IMR-90 (cell line): ENCODE results near the gene SHISA8.

Source experiments
- CEBPB ChIP-seq: IDR thresholded peaks from 2 replicates; pipeline ENCODE4 v1.6.1; 2012; ENCODE audit warnings: low read depth, low read length, improper control_type of control experiment
- CHD1 ChIP-seq: IDR thresholded peaks from 2 replicates; pipeline ENCODE4 v1.6.1; 2012; ENCODE audit warnings: low read depth, low read length, improper control_type of control experiment
- CTCF ChIP-seq: conservative IDR thresholded peaks from 2 replicates; pipeline ENCODE4 v1.5.1; 2012; ENCODE audit warnings: mild to moderate bottlenecking, low read depth, low read length, improper control_type of control experiment
- ELK1 ChIP-seq: fragments of 150-350 bp; IDR thresholded peaks from 2 replicates; pipeline ENCODE4 v1.6.1; 2016; ENCODE audit warnings: low read depth, mild to moderate bottlenecking, low read length, moderate library complexity, borderline replicate concordance
- MAFK ChIP-seq: IDR thresholded peaks from 2 replicates; pipeline ENCODE4 v1.6.1; 2012; ENCODE audit warnings: low read depth, low read length, improper control_type of control experiment
- MAZ ChIP-seq: IDR thresholded peaks from 2 replicates; pipeline ENCODE4 v1.6.1; 2012; ENCODE audit warnings: low read depth, mild to moderate bottlenecking, low read length, improper control_type of control experiment, moderate library complexity, borderline replicate concordance
- POLR2A ChIP-seq: IDR thresholded peaks from 2 replicates; pipeline ENCODE4 v1.6.1; 2012; ENCODE audit warnings: mild to moderate bottlenecking, low read depth, low read length
- RAD21 ChIP-seq: IDR thresholded peaks from 2 replicates; pipeline ENCODE4 v1.6.1; 2012; ENCODE audit warnings: low read length, improper control_type of control experiment
- RFX5 ChIP-seq: IDR thresholded peaks from 2 replicates; pipeline ENCODE4 v1.8.0; 2012; ENCODE audit warnings: low read depth, mild to moderate bottlenecking, low read length, moderate library complexity
- USF2 ChIP-seq: fragments of 150-350 bp; IDR thresholded peaks from 2 replicates; pipeline ENCODE4 v1.6.1; 2017; ENCODE audit warnings: mild to moderate bottlenecking, antibody characterized with exemption, low read length, low read depth

GRCh38 chr22:41934284-41935014 is 19.6 kb upstream of the SHISA8 start:
- no peak for TF ChIP-seq CTCF
- TF ChIP-seq POLR2A, result no peak
- no peak for TF ChIP-seq ELK1
- TF ChIP-seq RAD21, result no peak
- TF ChIP-seq MAZ, result no peak
- TF ChIP-seq CHD1, result no peak
- no peak for TF ChIP-seq CEBPB
- TF ChIP-seq USF2, result no peak
- TF ChIP-seq MAFK, result no peak
- TF ChIP-seq RFX5, result no peak
